AG10803 (cell line): ENCODE results near the gene RPLP2.
A peak's percentile ranks its signal among the peaks of the same experiment; 100 is the strongest.

Experiments used
- DNase-seq: peaks from one replicate; pipeline ENCODE4 v3.0.0; 2010; ENCODE audit warnings: low read depth
- H3K4me3 ChIP-seq: 2 replicates; pipeline ENCODE4 v1.5.1; 2011; ENCODE audit warnings: mild to moderate bottlenecking, low read length, control low read depth
- TF ChIP-seq, protein P1 (sequence below): conservative IDR thresholded peaks from 2 replicates; pipeline ENCODE4 v1.5.1; 2011; ENCODE audit warnings: mild to moderate bottlenecking, low read length, control low read depth, inconsistent platforms

Gene RPLP2

GRCh38 chr11:788953-789940, 20.5 kb upstream of the RPLP2 start:
- TF ChIP-seq, protein P1, sequence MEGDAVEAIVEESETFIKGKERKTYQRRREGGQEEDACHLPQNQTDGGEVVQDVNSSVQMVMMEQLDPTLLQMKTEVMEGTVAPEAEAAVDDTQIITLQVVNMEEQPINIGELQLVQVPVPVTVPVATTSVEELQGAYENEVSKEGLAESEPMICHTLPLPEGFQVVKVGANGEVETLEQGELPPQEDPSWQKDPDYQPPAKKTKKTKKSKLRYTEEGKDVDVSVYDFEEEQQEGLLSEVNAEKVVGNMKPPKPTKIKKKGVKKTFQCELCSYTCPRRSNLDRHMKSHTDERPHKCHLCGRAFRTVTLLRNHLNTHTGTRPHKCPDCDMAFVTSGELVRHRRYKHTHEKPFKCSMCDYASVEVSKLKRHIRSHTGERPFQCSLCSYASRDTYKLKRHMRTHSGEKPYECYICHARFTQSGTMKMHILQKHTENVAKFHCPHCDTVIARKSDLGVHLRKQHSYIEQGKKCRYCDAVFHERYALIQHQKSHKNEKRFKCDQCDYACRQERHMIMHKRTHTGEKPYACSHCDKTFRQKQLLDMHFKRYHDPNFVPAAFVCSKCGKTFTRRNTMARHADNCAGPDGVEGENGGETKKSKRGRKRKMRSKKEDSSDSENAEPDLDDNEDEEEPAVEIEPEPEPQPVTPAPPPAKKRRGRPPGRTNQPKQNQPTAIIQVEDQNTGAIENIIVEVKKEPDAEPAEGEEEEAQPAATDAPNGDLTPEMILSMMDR, result no peak
- no peak for DNase-seq
- peak overlapping the region; percentile 34 for H3K4me3 ChIP-seq

GRCh38 chr11:789943-790342, 19.8 kb upstream of the RPLP2 start, which contains the start of gene CEND1:
Gene CEND1 (minus strand): TSS chr11:790090. CDS start chr11:788576, 1,514 bp downstream.
- DNase-seq, result peak; percentile 41
- H3K4me3 ChIP-seq, result peak within 1 kb of the TSS; percentile 34
- TF ChIP-seq, protein P1, result no peak

DNA sequence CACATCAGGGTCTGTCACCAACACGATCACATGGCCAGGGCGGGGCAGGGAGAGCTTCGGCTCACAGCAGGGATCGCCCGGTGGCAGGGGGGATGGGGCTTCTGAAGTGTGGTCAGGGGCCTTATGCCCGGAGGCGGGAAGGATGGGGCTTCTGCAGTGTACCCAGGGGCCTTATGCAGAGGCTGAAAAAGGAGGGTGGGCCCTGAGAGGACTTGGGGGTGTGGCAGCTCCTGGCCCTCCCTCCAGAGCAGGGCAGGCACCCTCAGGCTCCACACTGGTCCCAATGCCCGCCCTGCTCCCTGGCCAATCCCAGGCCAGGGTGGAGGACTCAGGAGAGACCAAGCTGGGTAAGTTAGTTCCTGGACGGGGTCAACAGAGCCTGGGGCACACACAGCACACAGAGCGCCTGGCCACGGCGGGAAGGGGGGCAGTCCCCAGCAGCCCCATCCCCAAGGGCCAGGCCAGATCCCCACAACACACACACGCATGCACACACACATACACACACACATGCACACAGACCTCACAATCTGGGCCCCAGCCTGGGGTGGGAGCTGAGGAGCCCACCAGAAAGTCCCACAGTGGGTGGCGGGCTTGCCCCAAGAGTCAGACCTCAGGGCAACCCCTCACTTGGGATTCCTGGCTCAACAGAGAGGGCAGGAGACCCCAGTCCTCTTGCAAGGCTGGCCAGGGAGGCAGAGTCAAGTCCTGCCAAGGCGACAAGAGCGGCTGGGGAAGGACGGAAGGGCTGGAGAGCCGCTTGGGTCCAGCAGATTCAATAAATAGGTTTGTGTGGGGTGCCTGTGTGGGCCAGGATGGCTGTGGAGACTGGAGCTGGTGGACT, 18.8 kb upstream of the RPLP2 start:
- TF ChIP-seq, protein P1, result no peak
- peak; percentile 18 for DNase-seq
- H3K4me3 ChIP-seq, result no peak overlapping the region

DNA sequence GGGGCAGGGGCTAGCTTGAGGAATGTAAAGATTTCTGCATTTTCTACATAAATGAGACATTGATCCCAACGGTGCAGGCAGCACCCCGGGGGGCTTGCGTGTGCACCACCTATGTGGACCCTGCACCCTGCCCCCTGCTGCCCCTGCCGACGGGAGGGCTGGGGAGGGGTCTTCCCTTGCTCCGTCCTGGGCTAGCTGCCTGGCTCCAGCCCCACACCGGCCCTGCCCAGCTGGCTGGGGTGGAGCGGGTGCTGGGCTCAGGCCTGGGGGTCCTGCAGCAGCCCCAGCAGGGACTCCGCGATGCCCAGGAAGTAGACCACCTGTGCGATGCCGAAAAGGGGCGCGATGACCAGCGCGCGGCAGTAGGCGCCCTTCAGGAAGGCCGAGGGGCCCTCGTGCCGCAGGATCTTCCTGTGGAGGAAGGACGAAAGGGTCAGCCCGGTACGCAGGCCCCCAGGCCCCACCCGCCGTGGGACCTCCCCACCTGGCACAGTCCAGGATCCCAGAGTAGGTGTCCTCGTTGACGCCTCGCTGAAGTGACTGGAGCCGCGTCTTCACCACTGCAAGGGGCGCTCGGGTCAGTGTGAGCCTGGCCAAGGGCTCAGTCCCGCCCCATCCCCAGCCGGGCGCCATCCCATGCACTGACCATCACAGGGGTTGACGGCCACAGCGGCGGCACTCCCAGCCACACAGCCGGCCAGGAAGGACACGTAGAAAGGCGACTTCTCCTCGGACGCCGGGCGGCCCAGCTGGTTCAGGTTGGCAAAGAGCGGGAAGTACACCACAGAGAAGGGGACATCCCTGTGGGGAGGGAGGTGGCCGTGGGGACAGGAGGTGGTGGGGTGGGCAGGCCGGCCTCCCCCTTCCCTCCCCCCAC, 17.9 kb upstream of the RPLP2 start:
- DNase-seq, result no peak
- no peak overlapping the region for H3K4me3 ChIP-seq
- TF ChIP-seq, protein P1, result no peak

DNA sequence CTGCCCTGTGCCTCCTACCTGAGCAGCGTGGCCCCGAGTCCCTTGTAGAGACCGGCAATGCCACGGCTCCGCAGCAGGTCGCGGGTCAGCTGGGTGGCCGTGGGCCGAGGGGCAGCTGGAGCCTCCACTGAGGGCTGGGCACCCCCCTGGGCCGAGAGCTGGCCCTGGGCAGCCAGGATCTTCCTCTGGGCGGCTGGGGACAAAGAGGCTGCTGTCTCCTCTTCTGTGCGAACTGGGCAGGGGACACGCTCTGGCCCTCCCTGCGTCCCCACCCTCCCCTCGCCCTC, 17.3 kb upstream of the RPLP2 start:
- TF ChIP-seq, protein P1, result no peak
- no peak overlapping the region for H3K4me3 ChIP-seq
- DNase-seq, result no peak

GRCh38 chr11:792873-793272, 16.9 kb upstream of the RPLP2 start:
- no peak overlapping the region for H3K4me3 ChIP-seq
- TF ChIP-seq, protein P1, result no peak
- no peak for DNase-seq
